AG09309 (cell line): Measurements from ENCODE around the gene ATP6V1A.

ENCODE experiments used
- DNase-seq: peaks from one replicate; pipeline ENCODE4 v3.0.0-alpha.2; 2010; ENCODE audit warnings: low read depth
- H3K4me3 ChIP-seq: 2 replicates; pipeline ENCODE4 v1.5.1; 2011; ENCODE audit warnings: mild to moderate bottlenecking, low read depth, low read length, moderate library complexity; ENCODE audit not compliant: control insufficient read depth
- CTCF ChIP-seq: IDR thresholded peaks from 2 replicates; pipeline ENCODE4 v1.5.1; 2011; ENCODE audit warnings: mild to moderate bottlenecking, low read depth, low read length, inconsistent platforms; ENCODE audit not compliant: insufficient read depth, control insufficient read depth; ENCODE audit errors: missing control alignments

The ATP6V1A gene

GRCh38 chr3:113829576-113830354, 82.9 kb downstream of the ATP6V1A start:
- TF ChIP-seq CTCF, result no peak
- no peak for DNase-seq

GRCh38 chr3:113831103-113831355, 84.2 kb downstream of the ATP6V1A start:
- TF ChIP-seq CTCF, result no peak

More at GRCh38 chr3:113829576-113830354, 82.9 kb downstream of the ATP6V1A start:
- H3K4me3 ChIP-seq, result no peak overlapping the region

GRCh38 chr3:113832477-113833164, 85.8 kb downstream of the ATP6V1A start:
- TF ChIP-seq CTCF, result no peak
- H3K4me3 ChIP-seq, result no peak overlapping the region
- no peak for DNase-seq

More at GRCh38 chr3:113831103-113831355, 84.2 kb downstream of the ATP6V1A start:
- H3K4me3 ChIP-seq, result no peak overlapping the region
- DNase-seq, result no peak

- TF ChIP-seq CTCF, result no peak
- H3K4me3 ChIP-seq, result no peak overlapping the region
- no peak for DNase-seq
Measured at GRCh38 chr3:113834983-113835382, 88.1 kb downstream of the ATP6V1A start.

GRCh38 chr3:113838631-113839209, 91.9 kb downstream of the ATP6V1A start, which contains the start of gene GRAMD1C:
Gene GRAMD1C (plus strand): TSS chr3:113838788. CDS start chr3:113838910, 122 bp downstream.
- TF ChIP-seq CTCF, result peak; percentile 90
- DNase-seq, result peak; percentile 43
- H3K4me3 ChIP-seq, result peak within 1 kb of the TSS; percentile 77

GRCh38 chr3:113839551-113839950, 92.7 kb downstream of the ATP6V1A start:
- H3K4me3 ChIP-seq, result no peak overlapping the region
- no peak for TF ChIP-seq CTCF
- no peak for DNase-seq
